H9 (cell line): ENCODE results near the gene CD207. TPM values are rescaled to one million over a fixed set of nuclear protein-coding genes. Genes with fewer than 3 reads are reported as not detected.

Source experiments
- DNase-seq: peaks from one replicate; pipeline ENCODE4 v3.0.0-alpha.2; 2017
- H2AFZ ChIP-seq: one replicate; pipeline ENCODE4 v1.6.1; 2013; ENCODE audit warnings: mild to moderate bottlenecking, low read length, control low read depth, moderate library complexity
- H2AK5ac ChIP-seq: 2 replicates; pipeline ENCODE4 v1.6.1; 2013; ENCODE audit warnings: low read length, control low read depth, mixed read lengths; ENCODE audit not compliant: insufficient read length
- H2BK120ac ChIP-seq: one replicate; pipeline ENCODE4 v1.6.1; 2013; ENCODE audit warnings: low read depth, mild to moderate bottlenecking, low read length, control low read depth, inconsistent platforms; ENCODE audit not compliant: poor library complexity, severe bottlenecking
- H2BK12ac ChIP-seq: 2 replicates; pipeline ENCODE4 v1.6.1; 2013; ENCODE audit warnings: low read length, control low read depth, mixed read lengths, low read depth; ENCODE audit not compliant: insufficient read length
- H2BK15ac ChIP-seq: 2 replicates; pipeline ENCODE4 v1.6.1; 2013; ENCODE audit warnings: low read depth, low read length, control low read depth
- H2BK20ac ChIP-seq: one replicate; pipeline ENCODE4 v1.6.1; 2013; ENCODE audit warnings: low read depth, mild to moderate bottlenecking, low read length, control low read depth, inconsistent platforms; ENCODE audit not compliant: poor library complexity, severe bottlenecking
- H2BK5ac ChIP-seq: 2 replicates; pipeline ENCODE4 v1.6.1; 2013; ENCODE audit warnings: low read length, control low read depth, mixed read lengths; ENCODE audit not compliant: insufficient read length
- H3K14ac ChIP-seq: 2 replicates; pipeline ENCODE4 v1.6.1; 2013; ENCODE audit warnings: low read length, control low read depth; ENCODE audit not compliant: insufficient read depth
- H3K18ac ChIP-seq: 2 replicates; pipeline ENCODE4 v1.6.1; 2013; ENCODE audit warnings: low read depth, mild to moderate bottlenecking, mixed read lengths, low read length, control low read depth; ENCODE audit not compliant: insufficient read length
- H3K23ac ChIP-seq: 2 replicates; pipeline ENCODE4 v1.6.1; 2013; ENCODE audit warnings: low read length, control low read depth, mixed read lengths, low read depth; ENCODE audit not compliant: insufficient read length
- H3K23me2 ChIP-seq: 2 replicates; pipeline ENCODE4 v1.6.1; 2013; ENCODE audit warnings: low read depth, mild to moderate bottlenecking, mixed read lengths, low read length, control low read depth; ENCODE audit not compliant: insufficient read length, poor library complexity, severe bottlenecking
- H3K27ac ChIP-seq: 2 replicates; pipeline ENCODE4 v1.5.1; 2013; ENCODE audit warnings: low read length, control low read depth, mixed read lengths, low read depth; ENCODE audit not compliant: insufficient read length
- H3K27me3 ChIP-seq: 2 replicates; pipeline ENCODE4 v1.6.1; 2013; ENCODE audit warnings: low read length, control low read depth, inconsistent platforms; ENCODE audit not compliant: insufficient read depth
- H3K4ac ChIP-seq: 2 replicates; pipeline ENCODE4 v1.6.1; 2013; ENCODE audit warnings: low read depth, mild to moderate bottlenecking, control low read depth, inconsistent platforms, low read length, moderate library complexity
- H3K4me1 ChIP-seq: 2 replicates; pipeline ENCODE4 v1.6.1; 2013; ENCODE audit warnings: low read length, control low read depth, inconsistent platforms; ENCODE audit not compliant: insufficient read depth
- H3K4me2 ChIP-seq: 2 replicates; pipeline ENCODE4 v1.6.1; 2013; ENCODE audit warnings: low read length, control low read depth, mixed read lengths; ENCODE audit not compliant: insufficient read length, insufficient read depth
- H3K56ac ChIP-seq: 2 replicates; pipeline ENCODE4 v1.6.1; 2013; ENCODE audit warnings: low read depth, mild to moderate bottlenecking, mixed read lengths, low read length, control low read depth; ENCODE audit not compliant: insufficient read length
- H3K79me1 ChIP-seq: 2 replicates; pipeline ENCODE4 v1.6.1; 2013; ENCODE audit warnings: low read depth, mild to moderate bottlenecking, moderate library complexity, low read length, control low read depth, inconsistent platforms; ENCODE audit not compliant: insufficient read depth, poor library complexity, severe bottlenecking
- H3K79me2 ChIP-seq: 2 replicates; pipeline ENCODE4 v1.6.1; 2013; ENCODE audit warnings: low read length, control low read depth, inconsistent platforms; ENCODE audit not compliant: insufficient read depth
- H3K9ac ChIP-seq: 2 replicates; pipeline ENCODE4 v1.6.1; 2013; ENCODE audit warnings: low read length, control low read depth, mixed read lengths; ENCODE audit not compliant: insufficient read length; ENCODE audit errors: extremely low read depth
- H3K9me3 ChIP-seq: one replicate; pipeline ENCODE4 v1.6.1; 2013; ENCODE audit warnings: low read depth, low read length, inconsistent platforms; ENCODE audit not compliant: control insufficient read depth
- H3T11ph ChIP-seq: one replicate; pipeline ENCODE4 v1.6.1; 2013; ENCODE audit warnings: mild to moderate bottlenecking, low read length, control low read depth, inconsistent platforms
- H4K20me1 ChIP-seq: one replicate; pipeline ENCODE4 v1.6.1; 2013; ENCODE audit not compliant: control insufficient read depth, insufficient read length, insufficient read depth
- H4K5ac ChIP-seq: 2 replicates; pipeline ENCODE4 v1.6.1; 2013; ENCODE audit warnings: low read depth, mild to moderate bottlenecking, mixed read lengths, low read length, control low read depth; ENCODE audit not compliant: insufficient read length
- H4K8ac ChIP-seq: replicated peaks from 2 replicates; pipeline ENCODE4 v1.6.1; 2013; ENCODE audit warnings: low read length, control low read depth, mixed read lengths, low read depth; ENCODE audit not compliant: insufficient read length
- H4K91ac ChIP-seq: 2 replicates; pipeline ENCODE4 v1.6.1; 2013; ENCODE audit warnings: low read depth, mild to moderate bottlenecking, moderate library complexity, mixed read lengths, low read length, control low read depth; ENCODE audit not compliant: insufficient read length
- H3K27ac Mint-ChIP-seq, 3 experiments: 2 replicates in 2 of 3; 3 replicates in 1 of 3; pipeline ENCODE4 v1.8.0; 2020 to 2021; ENCODE audit warnings: mixed read lengths in 3 of 3, mild to moderate bottlenecking in 1 of 3, moderate library complexity in 1 of 3
- H3K27me3 Mint-ChIP-seq: 2 replicates; pipeline ENCODE4 v1.8.0; 2021; ENCODE audit warnings: low read depth, mild to moderate bottlenecking, moderate library complexity, mixed read lengths
- H3K36me3 Mint-ChIP-seq, 3 experiments: 2 replicates in 2 of 3; 3 replicates in 1 of 3; pipeline ENCODE4 v1.8.0; 2020 to 2021; ENCODE audit warnings: low read depth in 3 of 3, mixed read lengths in 3 of 3; ENCODE audit not compliant: insufficient read depth in 1 of 3
- H3K4me1 Mint-ChIP-seq, 2 experiments: 2 replicates each; pipeline ENCODE4 v1.8.0; 2020; ENCODE audit warnings: mixed read lengths in 2 of 2
- H3K4me3 Mint-ChIP-seq, 2 experiments: 2 replicates in 1 of 2; 3 replicates in 1 of 2; pipeline ENCODE4 v1.8.0; 2020 to 2021; ENCODE audit warnings: mild to moderate bottlenecking in 2 of 2, mixed read lengths in 2 of 2, moderate library complexity in 1 of 2
- H3K9me3 Mint-ChIP-seq, 2 experiments: 2 replicates in 1 of 2; 3 replicates in 1 of 2; pipeline ENCODE4 v1.8.0; 2020; ENCODE audit warnings: mild to moderate bottlenecking in 2 of 2, mixed read lengths in 2 of 2, moderate library complexity in 1 of 2
- CTCF ChIP-seq: fragments of 200-600 bp; sonication (generic); conservative IDR thresholded peaks from 3 replicates; pipeline ENCODE4 v1.8.0; 2021; ENCODE audit warnings: antibody characterized with exemption, mild to moderate bottlenecking
- WGBS: extraction: QIAGEN DNeasy Blood & Tissue Kit; methylation state at CpG from one replicate; pipeline ENCODE4 v1.1.7; 2013; ENCODE audit warnings: missing lambda C conversion rate, low lambda C conversion rate, mixed read lengths; ENCODE audit not compliant: insufficient read length; ENCODE audit errors: extremely low coverage; 5-methylcytosine and 5-hydroxymethylcytosine counted together
- total RNA-seq: library from RNA; stranded (reverse); gene quantifications from 2 replicates; pipeline ENCODE4 v1.2.1, GENCODE V29; 2021

The CD207 gene
- total RNA-seq, 1 experiment from 2014 or later = not detected

- Histone ChIP-seq H3K56ac (no peak overlapping the region), H2BK15ac (no peak overlapping the region), H3K27ac (no peak overlapping the region), H4K20me1 (no peaks in the 10 kb centered on the region), H2BK20ac (no peak overlapping the region), H3K23ac (no peak overlapping the region), H3K4ac (no peak overlapping the region), H2BK12ac (no peak overlapping the region), H3K23me2 (no peaks in the 10 kb centered on the region), H3K18ac (no peak overlapping the region), H2AFZ (no peak overlapping the region), H4K8ac (no peak overlapping the region), H4K5ac (no peak overlapping the region), H3K79me1 (no peaks in the 10 kb centered on the region), H4K91ac (no peak overlapping the region), H3K14ac (no peak overlapping the region), H3K9ac (no peak overlapping the region), H3K4me1 (no peaks in the 10 kb centered on the region), H3K4me2 (no peak overlapping the region), H3K79me2 (no peaks in the 10 kb centered on the region), H3K9me3 (no peaks in the 10 kb centered on the region), H3T11ph (no peak overlapping the region), H2BK120ac (no peak overlapping the region), H3K27me3 (peaks cover 4% of the 10 kb centered on the region; the same call in 1 of the 2 replicates), H2AK5ac (no peak overlapping the region), H2BK5ac (no peak overlapping the region)
- peaks cover 0 to 3% of the 10 kb centered on the region in 2 experiments; a peak in 2 of 5 replicates for H3K9me3 Mint-ChIP-seq
- H3K27ac Mint-ChIP-seq = no peak overlapping the region
- 0 out of 4 replicates have a peak, but pooled peaks cover 0 to 4% of the 10 kb centered on the region in 2 experiments for H3K4me1 Mint-ChIP-seq
- H3K27me3 Mint-ChIP-seq = peaks cover 94% of the 10 kb centered on the region
- WGBS = no CpG with 5 or more reads among the region's 4 CpGs
- no peak for TF ChIP-seq CTCF
- H3K4me3 Mint-ChIP-seq = no peak overlapping the region
- H3K36me3 Mint-ChIP-seq = no peaks in the 10 kb centered on the region
- DNase-seq = no peak
Observed at GRCh38 chr2:70873541-70873940, 37.9 kb upstream of the CD207 start.
